C4-2B (cell line): ENCODE data around the gene STAT4.

Experiments used
- H3K27ac ChIP-seq: fragments of 450-650 bp; 2 replicates; pipeline ENCODE4 v1.5.1; 2017
- CTCF ChIP-seq: fragments of 450-650 bp; conservative IDR thresholded peaks from 2 replicates; pipeline ENCODE4 v1.5.1; 2017; ENCODE audit warnings: mild to moderate bottlenecking
- ZFX ChIP-seq: fragments of 450-650 bp; IDR thresholded peaks from 2 replicates; pipeline ENCODE4 v1.6.1; 2017

STAT4 gene

GRCh38 chr2:191010887-191011885 is 139.6 kb downstream of the STAT4 start:
- TF ChIP-seq ZFX (no peak), CTCF (no peak)
- no peak overlapping the region for H3K27ac ChIP-seq

- TF ChIP-seq CTCF: no peak
- no peak for TF ChIP-seq ZFX
- H3K27ac ChIP-seq: no peak overlapping the region
These were observed 141.0 kb downstream of the STAT4 start for GRCh38 chr2:191009541-191010374.

GRCh38 chr2:191008286-191008685 is 142.5 kb downstream of the STAT4 start:
- no peak overlapping the region for H3K27ac ChIP-seq
- TF ChIP-seq CTCF (no peak), ZFX (no peak)

GRCh38 chr2:191006997-191007783 is 143.6 kb downstream of the STAT4 start:
- H3K27ac ChIP-seq: no peak overlapping the region
- no peak for TF ChIP-seq CTCF
- TF ChIP-seq ZFX: no peak

GRCh38 chr2:191006297-191006696 is 144.5 kb downstream of the STAT4 start:
- no peak for TF ChIP-seq ZFX
- TF ChIP-seq CTCF: no peak

GRCh38 chr2:191003405-191004309 is 147.1 kb downstream of the STAT4 start:
- TF ChIP-seq CTCF (no peak), ZFX (no peak)

More at GRCh38 chr2:191006297-191006696, 144.5 kb downstream of the STAT4 start:
- H3K27ac ChIP-seq: no peak overlapping the region

More at GRCh38 chr2:191003405-191004309, 147.1 kb downstream of the STAT4 start:
- no peak overlapping the region for H3K27ac ChIP-seq
